ENCODE measurements around the gene CATSPERD. TPM values are rescaled to one million over a fixed set of nuclear protein-coding genes. Genes with fewer than 3 reads are reported as not detected.

Gene CATSPERD
- total RNA-seq, 1 experiment from 2014 or later: 0.50 TPM

DNA sequence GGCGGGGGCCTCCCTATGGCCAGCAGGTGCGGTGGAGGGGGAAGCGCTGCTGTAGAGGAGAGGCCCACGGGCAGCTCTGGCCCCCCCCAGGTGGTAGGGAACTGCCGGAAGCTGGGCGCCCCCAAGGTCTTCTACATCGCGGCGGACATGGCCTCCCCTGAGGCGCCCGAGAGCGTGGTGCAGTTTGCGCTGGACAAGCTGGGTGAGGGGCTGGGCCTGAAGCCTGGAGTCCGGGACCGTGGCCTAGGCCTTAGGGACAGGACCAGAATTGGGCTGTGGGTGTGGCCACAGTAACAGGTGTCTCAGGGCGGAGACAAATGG is 34.2 kb upstream of the CATSPERD start:
- Mint-ChIP-seq H3K27me3 (ENCODE audit: low read depth) (peaks cover 19% of the 10 kb centered on the region), H3K9me3 (no peaks in the 10 kb centered on the region), H3K4me3 (peak overlapping the region; percentile 63), H3K36me3 (peaks cover 11% of the 10 kb centered on the region), H3K4me1 (peaks cover 16% of the 10 kb centered on the region), H3K27ac (peak overlapping the region; percentile 74; the same call in 1 of the 2 replicates)
- TF ChIP-seq SP1 (CRISPR knock-in tag; conservative IDR thresholded peaks at IDR 0.05) (0 out of 2 replicates have a peak, but pooled peaks have one; percentile 3), ZNF121 (CRISPR knock-in tag; IDR thresholded peaks at IDR 0.05) (0 out of 2 replicates have a peak, but pooled peaks have one; percentile 11), IRF2 (CRISPR knock-in tag; IDR thresholded peaks at IDR 0.05; ENCODE audit: borderline replicate concordance, low read depth) (no peak)
- TF ChIP-seq, protein P1, sequence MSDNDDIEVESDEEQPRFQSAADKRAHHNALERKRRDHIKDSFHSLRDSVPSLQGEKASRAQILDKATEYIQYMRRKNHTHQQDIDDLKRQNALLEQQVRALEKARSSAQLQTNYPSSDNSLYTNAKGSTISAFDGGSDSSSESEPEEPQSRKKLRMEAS (CRISPR knock-in tag; IDR thresholded peaks at IDR 0.05): 0 out of 2 replicates have a peak, but pooled peaks have one; percentile 0
- TF ChIP-seq, protein P2, sequence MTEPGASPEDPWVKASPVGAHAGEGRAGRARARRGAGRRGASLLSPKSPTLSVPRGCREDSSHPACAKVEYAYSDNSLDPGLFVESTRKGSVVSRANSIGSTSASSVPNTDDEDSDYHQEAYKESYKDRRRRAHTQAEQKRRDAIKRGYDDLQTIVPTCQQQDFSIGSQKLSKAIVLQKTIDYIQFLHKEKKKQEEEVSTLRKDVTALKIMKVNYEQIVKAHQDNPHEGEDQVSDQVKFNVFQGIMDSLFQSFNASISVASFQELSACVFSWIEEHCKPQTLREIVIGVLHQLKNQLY (CRISPR knock-in tag; IDR thresholded peaks at IDR 0.05): no peak
- CTCF ChIA-PET: interaction anchor here (0.6 to 2.8 kb wide), 14 partner anchors 10 to 217 kb away, joined by 3 to 22 read pairs (median 9); partner anchors contain the start of genes CATSPERD, LONP1, NDUFA11 and NRTN
- no peak for DNase-seq (ENCODE audit: low spot score)
- POLR2A ChIA-PET: interaction anchor here (0.7 to 1.9 kb wide), 6 partner anchors 10 to 118 kb away, joined by 3 to 10 read pairs (median 4); partner anchors contain the start of genes CATSPERD, DUS3L, LONP1 and SAFB
- ATAC-seq: no peak

DNA sequence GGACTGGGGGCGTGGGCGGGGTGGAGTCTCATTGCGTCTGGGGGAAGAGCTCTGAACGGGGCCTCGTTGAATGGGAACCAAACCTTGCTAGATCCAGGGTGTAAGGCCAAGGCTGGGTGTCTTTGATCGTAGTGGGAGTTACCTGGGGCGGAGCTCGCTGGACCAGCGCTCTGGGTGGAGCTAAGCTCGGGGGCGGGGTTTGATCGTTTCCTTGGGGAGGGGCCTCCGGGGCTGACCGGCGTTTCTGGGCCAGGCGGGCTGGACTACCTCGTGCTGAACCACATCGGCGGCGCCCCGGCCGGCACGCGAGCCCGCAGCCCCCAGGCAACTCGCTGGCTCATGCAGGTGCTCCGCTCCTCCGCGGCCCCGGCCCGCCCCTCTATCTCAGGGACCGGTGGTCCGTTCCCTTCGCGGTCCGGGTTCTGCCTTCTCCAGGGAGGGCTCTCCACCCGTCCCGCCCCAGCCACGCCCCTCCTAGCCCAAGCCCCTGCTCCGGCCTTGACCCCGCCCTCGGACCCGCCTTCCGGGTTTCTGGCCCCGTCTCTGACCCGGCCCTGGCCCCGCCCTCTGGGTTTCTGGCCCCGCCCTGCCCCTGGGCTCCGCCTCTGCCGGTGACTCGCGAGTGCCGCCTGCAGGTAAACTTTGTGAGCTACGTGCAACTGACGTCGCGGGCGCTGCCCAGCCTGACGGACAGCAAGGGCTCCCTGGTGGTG is 33.6 kb upstream of the CATSPERD start:
- POLR2A ChIA-PET: interaction anchor here (0.6 to 1.9 kb wide), 8 partner anchors 11 to 496 kb away, joined by 3 to 10 read pairs (median 5); partner anchors contain the start of genes CATSPERD, DUS3L, LONP1 and SAFB
- Mint-ChIP-seq H3K36me3 (peaks cover 11% of the 10 kb centered on the region), H3K27me3 (ENCODE audit: low read depth) (peaks cover 13% of the 10 kb centered on the region; the same call in 1 of the 2 replicates), H3K4me1 (peaks cover 12% of the 10 kb centered on the region), H3K9me3 (no peaks in the 10 kb centered on the region), H3K27ac (peak overlapping the region; percentile 74), H3K4me3 (peak overlapping the region; percentile 63)
- CTCF ChIA-PET: interaction anchor here (0.5 to 2.8 kb wide), 33 partner anchors 9 to 489 kb away, joined by 3 to 22 read pairs (median 5); partner anchors contain the start of genes CATSPERD, DUS3L, LONP1 and NDUFA11
- ATAC-seq (peak; percentile 80), DNase-seq (ENCODE audit: low spot score) (peak; percentile 100)
- TF ChIP-seq, protein P3, sequence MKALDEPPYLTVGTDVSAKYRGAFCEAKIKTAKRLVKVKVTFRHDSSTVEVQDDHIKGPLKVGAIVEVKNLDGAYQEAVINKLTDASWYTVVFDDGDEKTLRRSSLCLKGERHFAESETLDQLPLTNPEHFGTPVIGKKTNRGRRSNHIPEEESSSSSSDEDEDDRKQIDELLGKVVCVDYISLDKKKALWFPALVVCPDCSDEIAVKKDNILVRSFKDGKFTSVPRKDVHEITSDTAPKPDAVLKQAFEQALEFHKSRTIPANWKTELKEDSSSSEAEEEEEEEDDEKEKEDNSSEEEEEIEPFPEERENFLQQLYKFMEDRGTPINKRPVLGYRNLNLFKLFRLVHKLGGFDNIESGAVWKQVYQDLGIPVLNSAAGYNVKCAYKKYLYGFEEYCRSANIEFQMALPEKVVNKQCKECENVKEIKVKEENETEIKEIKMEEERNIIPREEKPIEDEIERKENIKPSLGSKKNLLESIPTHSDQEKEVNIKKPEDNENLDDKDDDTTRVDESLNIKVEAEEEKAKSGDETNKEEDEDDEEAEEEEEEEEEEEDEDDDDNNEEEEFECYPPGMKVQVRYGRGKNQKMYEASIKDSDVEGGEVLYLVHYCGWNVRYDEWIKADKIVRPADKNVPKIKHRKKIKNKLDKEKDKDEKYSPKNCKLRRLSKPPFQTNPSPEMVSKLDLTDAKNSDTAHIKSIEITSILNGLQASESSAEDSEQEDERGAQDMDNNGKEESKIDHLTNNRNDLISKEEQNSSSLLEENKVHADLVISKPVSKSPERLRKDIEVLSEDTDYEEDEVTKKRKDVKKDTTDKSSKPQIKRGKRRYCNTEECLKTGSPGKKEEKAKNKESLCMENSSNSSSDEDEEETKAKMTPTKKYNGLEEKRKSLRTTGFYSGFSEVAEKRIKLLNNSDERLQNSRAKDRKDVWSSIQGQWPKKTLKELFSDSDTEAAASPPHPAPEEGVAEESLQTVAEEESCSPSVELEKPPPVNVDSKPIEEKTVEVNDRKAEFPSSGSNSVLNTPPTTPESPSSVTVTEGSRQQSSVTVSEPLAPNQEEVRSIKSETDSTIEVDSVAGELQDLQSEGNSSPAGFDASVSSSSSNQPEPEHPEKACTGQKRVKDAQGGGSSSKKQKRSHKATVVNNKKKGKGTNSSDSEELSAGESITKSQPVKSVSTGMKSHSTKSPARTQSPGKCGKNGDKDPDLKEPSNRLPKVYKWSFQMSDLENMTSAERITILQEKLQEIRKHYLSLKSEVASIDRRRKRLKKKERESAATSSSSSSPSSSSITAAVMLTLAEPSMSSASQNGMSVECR (CRISPR knock-in tag; IDR thresholded peaks at IDR 0.05; ENCODE audit: borderline replicate concordance): 0 out of 2 replicates have a peak, but pooled peaks have one; percentile 24
- TF ChIP-seq RELA (CRISPR knock-in tag; IDR thresholded peaks at IDR 0.05; ENCODE audit: borderline replicate concordance): no peak
- no peak for TF ChIP-seq JUN (CRISPR knock-in tag; IDR thresholded peaks at IDR 0.05)
- TF ChIP-seq ETV6 (CRISPR knock-in tag; IDR thresholded peaks at IDR 0.05): 0 out of 2 replicates have a peak, but pooled peaks have one; percentile 55
- TF ChIP-seq ZNF671 (CRISPR knock-in tag; IDR thresholded peaks at IDR 0.05): no peak
- TF ChIP-seq, protein P4, sequence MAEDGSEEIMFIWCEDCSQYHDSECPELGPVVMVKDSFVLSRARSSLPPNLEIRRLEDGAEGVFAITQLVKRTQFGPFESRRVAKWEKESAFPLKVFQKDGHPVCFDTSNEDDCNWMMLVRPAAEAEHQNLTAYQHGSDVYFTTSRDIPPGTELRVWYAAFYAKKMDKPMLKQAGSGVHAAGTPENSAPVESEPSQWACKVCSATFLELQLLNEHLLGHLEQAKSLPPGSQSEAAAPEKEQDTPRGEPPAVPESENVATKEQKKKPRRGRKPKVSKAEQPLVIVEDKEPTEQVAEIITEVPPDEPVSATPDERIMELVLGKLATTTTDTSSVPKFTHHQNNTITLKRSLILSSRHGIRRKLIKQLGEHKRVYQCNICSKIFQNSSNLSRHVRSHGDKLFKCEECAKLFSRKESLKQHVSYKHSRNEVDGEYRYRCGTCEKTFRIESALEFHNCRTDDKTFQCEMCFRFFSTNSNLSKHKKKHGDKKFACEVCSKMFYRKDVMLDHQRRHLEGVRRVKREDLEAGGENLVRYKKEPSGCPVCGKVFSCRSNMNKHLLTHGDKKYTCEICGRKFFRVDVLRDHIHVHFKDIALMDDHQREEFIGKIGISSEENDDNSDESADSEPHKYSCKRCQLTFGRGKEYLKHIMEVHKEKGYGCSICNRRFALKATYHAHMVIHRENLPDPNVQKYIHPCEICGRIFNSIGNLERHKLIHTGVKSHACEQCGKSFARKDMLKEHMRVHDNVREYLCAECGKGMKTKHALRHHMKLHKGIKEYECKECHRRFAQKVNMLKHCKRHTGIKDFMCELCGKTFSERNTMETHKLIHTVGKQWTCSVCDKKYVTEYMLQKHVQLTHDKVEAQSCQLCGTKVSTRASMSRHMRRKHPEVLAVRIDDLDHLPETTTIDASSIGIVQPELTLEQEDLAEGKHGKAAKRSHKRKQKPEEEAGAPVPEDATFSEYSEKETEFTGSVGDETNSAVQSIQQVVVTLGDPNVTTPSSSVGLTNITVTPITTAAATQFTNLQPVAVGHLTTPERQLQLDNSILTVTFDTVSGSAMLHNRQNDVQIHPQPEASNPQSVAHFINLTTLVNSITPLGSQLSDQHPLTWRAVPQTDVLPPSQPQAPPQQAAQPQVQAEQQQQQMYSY (CRISPR knock-in tag; IDR thresholded peaks at IDR 0.05): peak; percentile 94
- peak; percentile 32; the same call in 1 of the 2 replicates for TF ChIP-seq GABPB1 (CRISPR knock-in tag; IDR thresholded peaks at IDR 0.05)
- no peak for TF ChIP-seq PRRX2 (CRISPR knock-in tag; IDR thresholded peaks at IDR 0.05)
- TF ChIP-seq EMX1 (CRISPR knock-in tag; IDR thresholded peaks at IDR 0.05): no peak
- TF ChIP-seq, protein P5, sequence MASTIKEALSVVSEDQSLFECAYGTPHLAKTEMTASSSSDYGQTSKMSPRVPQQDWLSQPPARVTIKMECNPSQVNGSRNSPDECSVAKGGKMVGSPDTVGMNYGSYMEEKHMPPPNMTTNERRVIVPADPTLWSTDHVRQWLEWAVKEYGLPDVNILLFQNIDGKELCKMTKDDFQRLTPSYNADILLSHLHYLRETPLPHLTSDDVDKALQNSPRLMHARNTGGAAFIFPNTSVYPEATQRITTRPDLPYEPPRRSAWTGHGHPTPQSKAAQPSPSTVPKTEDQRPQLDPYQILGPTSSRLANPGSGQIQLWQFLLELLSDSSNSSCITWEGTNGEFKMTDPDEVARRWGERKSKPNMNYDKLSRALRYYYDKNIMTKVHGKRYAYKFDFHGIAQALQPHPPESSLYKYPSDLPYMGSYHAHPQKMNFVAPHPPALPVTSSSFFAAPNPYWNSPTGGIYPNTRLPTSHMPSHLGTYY (CRISPR knock-in tag; IDR thresholded peaks at IDR 0.05): no peak
- TF ChIP-seq, protein P6, sequence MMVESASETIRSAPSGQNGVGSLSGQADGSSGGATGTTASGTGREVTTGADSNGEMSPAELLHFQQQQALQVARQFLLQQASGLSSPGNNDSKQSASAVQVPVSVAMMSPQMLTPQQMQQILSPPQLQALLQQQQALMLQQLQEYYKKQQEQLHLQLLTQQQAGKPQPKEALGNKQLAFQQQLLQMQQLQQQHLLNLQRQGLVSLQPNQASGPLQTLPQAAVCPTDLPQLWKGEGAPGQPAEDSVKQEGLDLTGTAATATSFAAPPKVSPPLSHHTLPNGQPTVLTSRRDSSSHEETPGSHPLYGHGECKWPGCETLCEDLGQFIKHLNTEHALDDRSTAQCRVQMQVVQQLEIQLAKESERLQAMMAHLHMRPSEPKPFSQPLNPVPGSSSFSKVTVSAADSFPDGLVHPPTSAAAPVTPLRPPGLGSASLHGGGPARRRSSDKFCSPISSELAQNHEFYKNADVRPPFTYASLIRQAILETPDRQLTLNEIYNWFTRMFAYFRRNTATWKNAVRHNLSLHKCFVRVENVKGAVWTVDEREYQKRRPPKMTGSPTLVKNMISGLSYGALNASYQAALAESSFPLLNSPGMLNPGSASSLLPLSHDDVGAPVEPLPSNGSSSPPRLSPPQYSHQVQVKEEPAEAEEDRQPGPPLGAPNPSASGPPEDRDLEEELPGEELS (CRISPR knock-in tag; IDR thresholded peaks at IDR 0.05): no peak
- TF ChIP-seq, protein P7, sequence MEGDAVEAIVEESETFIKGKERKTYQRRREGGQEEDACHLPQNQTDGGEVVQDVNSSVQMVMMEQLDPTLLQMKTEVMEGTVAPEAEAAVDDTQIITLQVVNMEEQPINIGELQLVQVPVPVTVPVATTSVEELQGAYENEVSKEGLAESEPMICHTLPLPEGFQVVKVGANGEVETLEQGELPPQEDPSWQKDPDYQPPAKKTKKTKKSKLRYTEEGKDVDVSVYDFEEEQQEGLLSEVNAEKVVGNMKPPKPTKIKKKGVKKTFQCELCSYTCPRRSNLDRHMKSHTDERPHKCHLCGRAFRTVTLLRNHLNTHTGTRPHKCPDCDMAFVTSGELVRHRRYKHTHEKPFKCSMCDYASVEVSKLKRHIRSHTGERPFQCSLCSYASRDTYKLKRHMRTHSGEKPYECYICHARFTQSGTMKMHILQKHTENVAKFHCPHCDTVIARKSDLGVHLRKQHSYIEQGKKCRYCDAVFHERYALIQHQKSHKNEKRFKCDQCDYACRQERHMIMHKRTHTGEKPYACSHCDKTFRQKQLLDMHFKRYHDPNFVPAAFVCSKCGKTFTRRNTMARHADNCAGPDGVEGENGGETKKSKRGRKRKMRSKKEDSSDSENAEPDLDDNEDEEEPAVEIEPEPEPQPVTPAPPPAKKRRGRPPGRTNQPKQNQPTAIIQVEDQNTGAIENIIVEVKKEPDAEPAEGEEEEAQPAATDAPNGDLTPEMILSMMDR (IDR thresholded peaks at IDR 0.05): peak; percentile 73; the same call in 1 of the 2 replicates
- no peak for TF ChIP-seq HMGA2 (CRISPR knock-in tag; IDR thresholded peaks at IDR 0.05)
- TF ChIP-seq NFATC4 (CRISPR knock-in tag; IDR thresholded peaks at IDR 0.05): peak; percentile 57; the same call in 1 of the 2 replicates
